K562 (cell line): ENCODE data around the gene FLCN.

Experiments
- CBX3 ChIP-seq, 2 experiments: IDR thresholded peaks; 1 replicate in 1 of 2; 2 replicates in 1 of 2; pipeline ENCODE4 v1.6.1; 2012; ENCODE audit warnings: inconsistent platforms in 2 of 2, low read length in 2 of 2, borderline replicate concordance in 1 of 2, control low read depth in 1 of 2
- FOSL1 ChIP-seq: fragments of 200-800 bp; sonication (Bioruptor generic); conservative IDR thresholded peaks from 2 replicates; pipeline ENCODE4 v1.6.1; 2016; ENCODE audit warnings: missing genetic modification characterization, missing compliant biosample characterization
- ZNF778 ChIP-seq: fragments of 450-650 bp; formaldehyde crosslinking; IDR thresholded peaks from 2 replicates; pipeline ENCODE4 v1.4.0; 2020; ENCODE audit warnings: mild to moderate bottlenecking, moderate library complexity

DNA sequence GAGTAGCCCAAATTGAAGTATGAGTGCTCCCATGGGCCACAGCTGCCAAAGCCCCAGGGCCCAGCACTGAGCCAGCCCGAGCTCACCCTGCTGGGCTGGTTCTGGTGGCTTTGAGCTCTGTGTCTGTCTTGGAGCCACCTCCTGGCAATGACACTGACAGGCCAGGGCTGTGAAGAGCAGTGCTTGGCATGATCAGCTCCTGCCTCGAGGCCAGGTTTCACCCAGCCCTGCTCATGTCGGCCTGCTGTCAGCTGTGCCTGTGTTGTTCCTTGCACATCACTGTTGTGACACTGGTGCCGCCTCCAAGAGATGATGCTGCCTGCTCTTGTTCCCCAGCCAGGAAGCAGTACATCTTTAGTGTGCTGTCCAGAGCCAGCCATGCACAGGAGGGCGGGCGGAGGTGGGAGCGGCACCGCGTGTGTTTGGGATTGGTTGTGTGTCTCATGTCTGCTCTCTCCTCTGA is 56.8 kb downstream of the FLCN start:
- TF ChIP-seq ZNF778 (CRISPR knock-in tag) (no peak), FOSL1 (tag) (no peak), CBX3 (IDR thresholded peaks at IDR 0.05; ENCODE audit: borderline replicate concordance in 1 of 2, low read length in 2 of 2) (no peak)
